GM12878 (cell line): ENCODE data around the gene TRABD2B. TPM values are rescaled to one million over a fixed set of nuclear protein-coding genes. Genes with fewer than 3 reads are reported as not detected.

ENCODE experiments used
- ATAC-seq: fragments of 200-7000 bp; cut with Tn5 transposase; 3 replicates; pipeline ENCODE4 v1.9.1; 2020; ENCODE audit warnings: mild to moderate bottlenecking, moderate library complexity
- BruUV-seq: library from RNA; stranded (reverse); fragments of 400-500 nt; replicated peaks from 2 replicates; lab custom pipeline; 2021; lab: Mats Ljungman, UMichigan
- CTCF ChIA-PET: fragments of 300-600 bp; sonication (Branson Sonifier 250); formaldehyde crosslinking; extraction: SDS; loops from one replicate; lab custom pipeline; 2021; ENCODE audit warnings: inconsistent platforms; lab: Yijun Ruan, JAX
- POLR2A ChIA-PET: fragments of 350-600 bp; formaldehyde crosslinking; extraction: SDS; loops from one replicate; lab custom pipeline; 2021; ENCODE audit warnings: inconsistent platforms; lab: Charles Lee
- RAD21 ChIA-PET: fragments of 300-600 bp; sonication (Branson Sonifier 250); formaldehyde crosslinking; loops from one replicate; lab custom pipeline; 2023; ENCODE audit warnings: antibody characterized with exemption; ENCODE audit not compliant: unreplicated experiment; lab: Charles Lee
- SMC1A ChIA-PET: fragments of 300-600 bp; sonication (Branson Sonifier 250); formaldehyde crosslinking; loops from one replicate; lab custom pipeline; 2023; ENCODE audit not compliant: unreplicated experiment, uncharacterized antibody; lab: Charles Lee
- DNase-seq: peaks from one replicate; pipeline ENCODE4 v3.0.0-alpha.2; 2011; ENCODE audit warnings: low read depth, low spot score
- FAIRE-seq: peaks from 3 replicates; lab custom pipeline; 2011; peaks lifted over from hg19 to GRCh38; lab: Jason Lieb, UNC
- H2AFZ ChIP-seq: 2 replicates; pipeline ENCODE4 v1.6.0; 2011; ENCODE audit warnings: low read depth, low read length, control low read depth; ENCODE audit not compliant: control insufficient read depth
- H3K27ac ChIP-seq: 2 replicates; pipeline ENCODE4 v1.5.1; 2011; ENCODE audit warnings: control low read depth; ENCODE audit not compliant: control insufficient read depth, insufficient read depth
- H3K27me3 ChIP-seq, 2 experiments: replicated peaks in 1 of 2; 2 replicates each; pipeline versions ENCODE4 v1.6.0 to v1.6.1; 2011; ENCODE audit warnings: low read length in 1 of 2; ENCODE audit not compliant: control insufficient read depth in 2 of 2, insufficient read depth in 2 of 2
- H3K36me3 ChIP-seq, 2 experiments: 2 replicates each; pipeline ENCODE4 v1.5.1; 2011; ENCODE audit warnings: low read length in 1 of 2; ENCODE audit not compliant: control insufficient read depth in 2 of 2, insufficient read depth in 2 of 2
- H3K4me1 ChIP-seq: 2 replicates; pipeline ENCODE4 v1.6.1; 2011; ENCODE audit warnings: mild to moderate bottlenecking, low read length, moderate library complexity, mixed read lengths; ENCODE audit not compliant: control insufficient read depth, insufficient read depth
- H3K4me2 ChIP-seq: 2 replicates; pipeline ENCODE4 v1.6.0; 2011; ENCODE audit warnings: control low read depth; ENCODE audit not compliant: control insufficient read depth, insufficient read depth
- H3K4me3 ChIP-seq: fragments of 200-600 bp; sonication (generic); 2 replicates; pipeline ENCODE4 v1.5.1; 2016
- H3K79me2 ChIP-seq: 2 replicates; pipeline ENCODE4 v1.6.0; 2011; ENCODE audit warnings: low read length; ENCODE audit not compliant: control insufficient read depth, insufficient read depth
- H3K9ac ChIP-seq: 2 replicates; pipeline ENCODE4 v1.8.0; 2011; ENCODE audit warnings: low read length, control low read depth, mixed read lengths; ENCODE audit not compliant: control insufficient read depth, insufficient read depth
- H3K9me3 ChIP-seq: replicated peaks from 3 replicates; pipeline ENCODE4 v1.5.1; 2011; ENCODE audit warnings: mild to moderate bottlenecking, low read length; ENCODE audit not compliant: control insufficient read depth, insufficient read depth
- H4K20me1 ChIP-seq: 2 replicates; pipeline ENCODE4 v1.6.0; 2011; ENCODE audit not compliant: control insufficient read depth, insufficient read depth
- ATF2 ChIP-seq: IDR thresholded peaks from 2 replicates; pipeline ENCODE4 v1.6.1; 2012; ENCODE audit warnings: low read length, inconsistent platforms
- BCLAF1 ChIP-seq: fragments of 450-650 bp; IDR thresholded peaks from 2 replicates; pipeline ENCODE4 v1.6.1; 2017; ENCODE audit warnings: antibody characterized with exemption, mild to moderate bottlenecking, moderate library complexity
- CBX3 ChIP-seq: fragments of 200-600 bp; sonication (generic); IDR thresholded peaks from 2 replicates; pipeline ENCODE4 v1.6.1; 2016; ENCODE audit warnings: low read depth, borderline replicate concordance
- CREB1 ChIP-seq: IDR thresholded peaks from 2 replicates; pipeline ENCODE4 v1.6.1; 2012; ENCODE audit warnings: low read depth, mild to moderate bottlenecking, inconsistent platforms
- ELK1 ChIP-seq: IDR thresholded peaks from 2 replicates; pipeline ENCODE4 v1.6.1; 2012; ENCODE audit warnings: low read depth, low read length, improper control_type of control experiment
- MLLT1 ChIP-seq: fragments of 450-650 bp; IDR thresholded peaks from 2 replicates; pipeline ENCODE4 v1.6.1; 2016; ENCODE audit warnings: mild to moderate bottlenecking
- MXI1 ChIP-seq: fragments of 150-350 bp; IDR thresholded peaks from 2 replicates; pipeline ENCODE4 v1.6.1; 2011; ENCODE audit warnings: low read depth, mild to moderate bottlenecking, inconsistent platforms, low read length, improper control_type of control experiment
- POU2F2 ChIP-seq: IDR thresholded peaks from 3 replicates; pipeline ENCODE4 v1.6.1; 2011; ENCODE audit warnings: low read depth, mild to moderate bottlenecking, low read length, borderline replicate concordance
- RAD21 ChIP-seq: IDR thresholded peaks from 2 replicates; pipeline ENCODE4 v1.6.1; 2011; ENCODE audit warnings: mild to moderate bottlenecking, low read depth, low read length, moderate library complexity; ENCODE audit not compliant: insufficient read depth
- TCF3 ChIP-seq: IDR thresholded peaks from 2 replicates; pipeline ENCODE4 v1.6.1; 2012; ENCODE audit warnings: low read depth, mild to moderate bottlenecking, low read length, borderline replicate concordance; ENCODE audit not compliant: insufficient read depth
- ZNF592 ChIP-seq: fragments of 450-650 bp; IDR thresholded peaks from 2 replicates; pipeline ENCODE4 v1.6.1; 2017; ENCODE audit warnings: mild to moderate bottlenecking, moderate library complexity
- ZSCAN29 ChIP-seq: fragments of 450-650 bp; IDR thresholded peaks from 2 replicates; pipeline ENCODE4 v1.6.1; 2017; ENCODE audit warnings: mild to moderate bottlenecking, moderate library complexity
- WGBS: methylation state at CpG from one replicate; pipeline ENCODE4 v1.1.6; 2016; ENCODE audit warnings: low lambda C conversion rate; ENCODE audit not compliant: insufficient replicate concordance, insufficient coverage; ENCODE audit errors: missing lambda C conversion rate; 5-methylcytosine and 5-hydroxymethylcytosine counted together
- in situ Hi-C: fragments of 300-500 bp; cut with MboI; formaldehyde crosslinking; loops from 9 replicates; pipeline ENCODE4 v1.14.3; 2018; ENCODE audit warnings: mixed read lengths
- intact Hi-C: fragments of 100-400 bp; cut with micrococcal nuclease; formaldehyde crosslinking; loops from one replicate; pipeline ENCODE4 v1.14.2; 2022; ENCODE audit not compliant: unreplicated experiment
- polyA plus RNA-seq, 11 experiments: library from polyadenylated mRNA; depleted of rRNA in 4 of 11; unstranded in 6 of 11; stranded (reverse) in 5 of 11; fragments of >200 nt; fragmentation: Nextera tagmentation in 4 of 11; fragmentation: Illumina TruSeq in 1 of 11; extraction: Ambion mirVana in 4 of 11; extraction: Trizol in 1 of 11; gene quantifications; 1 replicate in 1 of 11; 2 replicates in 10 of 11; pipeline versions ENCODE4 v1.2.1 to v1.2.3, GENCODE V29; 2011 to 2016; ENCODE audit warnings: inconsistent platforms in 2 of 11, missing spikeins in 2 of 11, low read depth in 1 of 11
- total RNA-seq, 4 experiments: library from RNA; depleted of rRNA in 3 of 4; stranded (reverse); fragments of >200 nt in 3 of 4; fragmentation: Illumina TruSeq in 1 of 4; extraction: Trizol in 1 of 4; gene quantifications; 2 replicates each; pipeline versions ENCODE4 v1.2.1 to v1.2.3, GENCODE V29; 2013 to 2021

Gene TRABD2B
- total and polyA plus RNA-seq, 10 of the 15 experiments (the other 5 are each of a cell fraction or from before 2014, with no cell fraction given) = not detected

- ChIA-PET CTCF (no interaction called here), SMC1A (no interaction called here), RAD21 (no interaction called here), POLR2A (no interaction called here)
- Histone ChIP-seq H2AFZ (no peak overlapping the region), H3K27ac (no peak overlapping the region), H3K9ac (no peak overlapping the region), H3K4me1 (no peaks in the 10 kb centered on the region), H3K4me3 (no peak overlapping the region), H4K20me1 (no peaks in the 10 kb centered on the region), H3K4me2 (no peak overlapping the region), H3K27me3 (peaks cover 2 to 4% of the 10 kb centered on the region in 2 experiments), H3K79me2 (no peaks in the 10 kb centered on the region), H3K36me3 (no peaks in the 10 kb centered on the region), H3K9me3 (no peaks in the 10 kb centered on the region)
- DNase-seq (no peak), ATAC-seq (no peak), FAIRE-seq (no peak)
- no TSS peak for BruUV-seq
- intact Hi-C loops (no loop called here), in situ Hi-C loops (no loop called here)
- TF ChIP-seq POU2F2 (no peak), MLLT1 (no peak), CBX3 (no peak), ZSCAN29 (no peak), RAD21 (no peak), MXI1 (no peak), ELK1 (no peak), TCF3 (no peak), ATF2 (no peak), ZNF592 (no peak), CREB1 (no peak), BCLAF1 (no peak)
- 13% methylated on average over 2 of the region's 2 CpGs for WGBS
These were observed 47.1 kb upstream of the TRABD2B start for GRCh38 chr1:48044311-48044710.
